Stimulated activated CD4-positive, alpha-beta T cell treated with anti-CD3 and anti-CD28 coated beads, Interleukin-4, amount 100 ng/mL, for 4 hours (primary cell): ENCODE data around the gene SVEP1.
"Not testable (repeated sequence)": the region's sequence is repeated elsewhere in the genome, so short reads cannot be mapped to it uniquely, and the experiment has no call there.

Experiments used
- DNase-seq, 2 experiments: peaks; one replicate each; pipeline ENCODE4 v3.0.0-alpha.2; 2020

Gene SVEP1

GRCh38 chr9:110579034-110579861 lies at the start of gene SVEP1:
SVEP1 (minus strand) TSS chr9:110579741; CDS start chr9:110579543, 198 bp downstream.
- no peak for DNase-seq

- no peak for DNase-seq
These were observed 46.7 kb upstream of the SVEP1 start for GRCh38 chr9:110626101-110626829.

DNA sequence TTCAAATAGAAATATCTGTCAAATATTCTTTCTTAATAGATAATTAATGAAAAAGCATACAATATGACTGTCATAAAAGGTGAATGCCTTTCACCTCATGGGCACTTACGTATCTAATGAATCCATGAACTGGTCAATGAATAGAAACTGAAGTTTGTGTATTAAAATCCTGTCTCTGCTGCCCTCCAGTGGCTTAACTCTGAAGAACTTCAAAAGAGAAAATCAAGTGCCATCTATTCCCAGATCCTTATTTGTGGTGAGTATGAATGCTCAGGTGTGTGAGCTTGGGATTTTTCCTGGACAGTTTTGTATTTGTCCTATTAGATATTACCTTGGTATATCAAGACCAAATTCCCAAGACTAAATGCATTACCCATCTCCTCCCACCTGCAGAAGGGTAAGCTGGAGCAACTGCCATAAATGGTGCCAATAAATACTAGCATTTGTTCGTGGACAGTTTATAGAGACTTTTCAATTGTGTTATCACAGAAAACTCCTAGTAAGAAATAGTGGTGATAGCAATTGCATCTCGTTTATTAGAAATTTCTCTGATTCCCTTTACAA lies 44.0 kb upstream of the SVEP1 start:
- DNase-seq, result no peak

- no peak for DNase-seq
These were observed 42.8 kb upstream of the SVEP1 start for GRCh38 chr9:110622368-110622767.

GRCh38 chr9:110620726-110621125 lies 41.2 kb upstream of the SVEP1 start:
- no peak for DNase-seq

DNA sequence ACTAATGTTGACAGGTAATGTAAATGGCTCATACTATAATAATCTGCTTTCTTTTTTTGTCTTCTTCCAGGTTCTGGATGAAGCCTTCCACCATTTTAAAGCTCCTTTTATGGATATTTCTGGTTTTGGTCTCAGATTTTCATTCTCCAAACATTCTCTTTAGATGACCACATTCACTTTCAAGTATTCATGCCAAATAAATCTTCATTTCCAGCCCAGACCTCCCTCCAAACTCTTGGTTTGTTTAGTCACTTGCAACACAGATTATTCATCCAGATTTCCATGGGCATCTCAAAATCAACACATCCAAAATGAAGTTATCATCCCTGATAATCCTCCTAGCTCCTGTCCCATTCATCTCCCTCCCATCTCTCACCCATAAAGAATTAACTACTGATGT lies 40.3 kb upstream of the SVEP1 start:
- DNase-seq, result no peak

- no peak for DNase-seq
These were observed 36.0 kb upstream of the SVEP1 start for GRCh38 chr9:110615498-110615897.

- not testable (repeated sequence) for DNase-seq
These were observed 35.0 kb upstream of the SVEP1 start for GRCh38 chr9:110614576-110614975.

DNA sequence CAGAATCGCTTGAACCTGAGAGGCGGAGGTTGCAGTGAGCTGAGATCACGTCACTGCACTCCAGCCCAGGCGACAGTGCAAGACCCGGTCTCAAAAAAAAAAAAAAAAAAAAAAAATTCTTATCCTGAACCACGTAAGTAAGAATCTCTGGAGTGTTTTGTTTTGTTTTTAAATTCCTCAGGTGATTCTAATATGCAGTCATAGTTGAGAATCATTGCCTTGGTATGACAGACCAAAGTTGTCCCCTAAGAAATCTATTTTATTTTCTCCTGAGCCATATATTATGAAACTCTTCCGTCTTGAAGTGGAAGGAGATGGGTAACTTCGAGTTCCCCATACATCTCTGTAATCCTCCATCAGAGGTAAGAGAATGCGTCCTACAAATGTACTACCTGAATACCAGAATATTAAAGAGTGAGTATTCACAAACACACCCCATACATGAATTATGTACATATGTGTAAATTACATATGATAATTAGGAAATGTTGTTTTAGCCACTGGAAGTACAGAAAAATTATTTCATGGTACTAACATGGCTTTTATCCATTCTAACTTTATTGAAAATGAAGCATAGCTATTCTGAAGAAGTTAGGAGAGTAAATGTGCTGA lies 26.7 kb upstream of the SVEP1 start:
- DNase-seq, result no peak

DNA sequence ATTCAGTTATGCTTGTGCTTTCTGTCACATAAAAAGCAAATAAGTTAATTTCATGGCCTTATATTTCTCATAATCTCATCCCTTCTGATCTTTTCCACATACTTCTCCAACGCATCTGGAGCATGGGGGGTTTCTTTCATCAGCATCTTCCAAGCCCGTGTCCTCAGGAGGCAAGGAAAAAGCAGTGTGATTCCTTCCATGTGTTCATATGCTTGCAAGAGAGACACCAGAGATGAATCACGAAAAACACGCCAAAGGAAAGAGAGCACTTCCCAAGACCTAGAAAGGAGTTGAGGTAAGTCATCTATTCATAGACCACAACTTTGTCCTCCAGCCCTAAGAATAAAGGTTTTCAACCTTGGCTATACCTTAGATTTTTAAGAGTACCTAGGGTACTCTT lies 26.0 kb upstream of the SVEP1 start:
- no peak for DNase-seq

- DNase-seq, result no peak
These were observed 24.6 kb upstream of the SVEP1 start for GRCh38 chr9:110604171-110604601.

DNA sequence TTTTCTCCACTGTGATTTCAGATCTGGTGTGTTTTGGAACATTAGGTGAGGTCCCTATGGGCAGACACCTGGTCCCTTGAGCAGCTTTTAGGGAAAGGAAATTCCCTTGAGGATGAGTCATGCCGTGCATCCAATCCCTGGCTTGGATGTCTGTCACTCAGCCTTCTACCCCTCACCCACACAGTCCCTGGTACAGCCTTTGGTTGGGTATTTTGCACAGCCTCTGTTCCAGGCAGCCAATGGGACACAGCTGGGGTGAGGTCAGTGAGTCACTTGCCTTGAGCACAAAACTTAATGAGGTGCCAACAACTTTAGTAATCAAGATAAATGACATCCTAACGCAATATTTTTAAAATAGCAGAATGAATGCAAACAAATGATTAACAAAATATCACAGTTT lies 22.7 kb upstream of the SVEP1 start:
- DNase-seq, result no peak

DNA sequence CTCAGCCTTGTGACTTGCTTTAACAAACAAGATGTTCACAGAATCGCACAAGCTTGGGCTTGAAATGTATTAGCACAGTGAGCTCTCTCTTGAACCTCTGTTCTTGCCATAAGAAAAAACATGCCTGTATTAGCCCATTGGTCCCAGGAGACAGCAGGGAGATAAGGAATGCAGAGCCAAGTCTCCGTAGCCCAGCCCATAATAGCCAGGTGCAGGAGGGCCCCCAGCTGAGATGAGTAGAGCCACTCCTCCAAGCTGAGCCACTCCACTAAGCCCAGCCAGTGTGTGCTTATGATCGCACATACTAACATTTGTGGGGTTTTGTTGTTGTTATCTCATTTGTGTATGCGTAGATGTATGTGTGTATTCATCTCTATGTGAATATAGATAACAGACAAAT lies 21.6 kb upstream of the SVEP1 start:
- DNase-seq, result no peak

DNA sequence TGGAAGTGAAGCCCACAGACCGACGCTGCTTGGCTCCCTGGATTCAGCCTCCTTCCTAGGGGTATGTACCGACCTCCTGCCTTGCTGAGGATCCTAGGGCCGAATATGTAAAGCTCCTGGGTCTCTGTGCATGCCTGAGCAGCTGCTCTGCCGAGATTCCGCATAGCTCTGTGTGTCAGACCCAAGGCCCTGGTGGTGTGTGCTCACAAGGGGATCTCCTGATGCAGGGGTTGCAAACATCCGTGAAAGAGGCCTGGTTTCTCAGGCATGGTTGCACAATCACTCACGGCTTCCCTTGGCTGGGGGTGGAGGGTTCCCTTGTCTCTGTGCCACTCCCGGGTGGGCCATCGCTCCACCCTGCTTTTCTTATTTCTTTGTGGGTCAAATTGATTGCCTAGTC lies 19.9 kb upstream of the SVEP1 start:
- DNase-seq, result no peak

DNA sequence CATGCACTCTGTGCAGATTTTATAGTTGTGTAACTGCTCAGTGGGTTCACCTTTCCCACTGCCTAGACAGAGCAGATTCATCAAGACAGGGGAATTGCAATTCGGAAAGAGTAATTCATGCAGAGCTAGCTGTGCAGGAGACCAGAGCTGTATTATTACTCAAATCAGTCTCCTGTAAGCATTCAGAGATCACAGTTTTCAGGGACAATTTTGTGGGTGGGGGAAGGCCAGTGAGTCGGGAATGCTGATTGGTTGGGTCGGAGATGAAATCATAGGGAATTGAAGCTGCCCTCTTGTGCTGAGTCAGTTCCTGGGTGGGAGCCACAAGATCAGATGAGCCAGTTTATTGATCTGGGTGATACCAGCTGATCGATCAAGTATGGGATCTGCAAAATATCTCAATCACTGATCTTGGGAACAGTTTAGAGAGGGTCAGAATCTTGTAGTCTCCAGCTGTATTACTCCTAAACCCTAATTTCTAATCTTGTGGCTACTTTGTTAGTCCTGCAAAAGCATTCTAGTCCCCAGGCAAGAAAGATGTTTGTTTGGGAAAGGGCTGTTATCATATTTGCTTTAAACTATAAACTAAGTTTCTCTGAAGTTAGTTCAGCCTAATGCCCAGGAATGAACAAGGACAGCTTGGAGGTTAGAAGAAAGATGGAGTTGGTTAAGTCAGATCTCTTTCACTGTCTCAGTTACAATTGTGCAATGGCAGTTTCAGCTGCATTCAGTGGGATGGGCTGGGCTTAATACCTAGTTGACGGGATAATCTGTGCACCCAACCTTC lies 12.7 kb upstream of the SVEP1 start:
- DNase-seq, result no peak

DNA sequence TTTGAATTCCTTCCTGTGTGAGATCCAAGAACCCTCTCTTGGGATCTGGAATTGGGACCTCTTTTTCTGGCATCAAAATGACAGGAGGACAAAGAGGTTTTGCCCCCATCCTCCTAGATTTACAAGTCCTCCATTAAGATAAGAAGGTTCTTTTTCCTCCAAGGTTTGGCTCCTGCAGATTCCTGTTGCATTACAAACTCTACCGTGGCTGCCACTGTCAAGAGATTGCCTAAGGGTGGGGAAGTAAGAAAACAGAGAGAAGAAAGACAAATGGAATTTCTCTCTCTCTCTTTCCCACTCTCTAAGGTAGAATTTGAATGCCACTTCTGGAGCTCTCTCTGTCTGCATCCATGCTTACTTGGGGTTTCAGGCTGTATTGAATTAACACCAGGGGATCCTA lies 12.0 kb upstream of the SVEP1 start:
- no peak for DNase-seq

GRCh38 chr9:110590816-110591215 lies 11.3 kb upstream of the SVEP1 start:
- DNase-seq, result no peak

- no peak for DNase-seq
These were observed 8.8 kb upstream of the SVEP1 start for GRCh38 chr9:110588296-110588695.

DNA sequence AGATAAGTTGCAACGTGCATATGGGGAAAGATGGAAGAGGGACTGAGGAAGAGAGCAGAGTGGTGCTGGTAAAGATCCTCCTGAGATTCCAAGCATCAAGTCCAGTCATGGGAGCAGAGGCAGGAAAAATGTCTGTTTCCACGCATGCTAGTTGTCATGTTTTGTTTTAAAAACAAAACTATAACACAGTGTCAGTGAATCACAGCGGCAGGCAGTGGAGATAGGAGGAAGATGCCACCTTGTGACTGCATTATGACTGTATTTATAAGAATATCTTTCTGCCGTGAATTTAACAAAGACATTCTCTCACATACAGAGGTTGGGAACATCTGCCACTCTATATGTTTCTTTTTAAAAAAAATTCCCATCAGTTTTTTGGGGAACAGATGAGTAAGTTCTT lies 3.7 kb upstream of the SVEP1 start:
- DNase-seq, result no peak

- DNase-seq, result no peak
These were observed 2.6 kb upstream of the SVEP1 start for GRCh38 chr9:110582156-110582555.

GRCh38 chr9:110580850-110581249 lies 1.3 kb upstream of the SVEP1 start:
- no peak for DNase-seq

DNA sequence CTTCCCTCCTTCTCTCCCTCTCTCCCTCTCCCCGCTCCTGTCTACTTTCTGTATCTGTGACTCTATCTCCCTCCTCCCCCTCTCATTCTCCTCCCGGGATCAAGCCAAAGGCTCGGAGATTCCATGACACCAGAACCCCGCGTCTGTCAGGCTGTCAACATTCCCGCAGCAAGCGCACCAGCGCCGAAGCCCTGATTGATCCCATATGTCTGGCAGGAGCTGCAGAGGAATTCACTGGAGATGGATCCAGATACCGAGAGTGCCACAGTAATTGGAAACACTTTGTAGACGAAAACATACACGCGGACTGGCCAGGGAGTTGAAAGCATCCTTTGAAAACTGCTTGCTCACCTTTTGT lies 300 bp upstream of the SVEP1 start:
- DNase-seq, result no peak

GRCh38 chr9:110578575-110579033 lies 937 bp downstream of the SVEP1 start:
- no peak for DNase-seq
